DMS153 treated with DMSO at 0.1 percent for 48 hours (cell line): ENCODE measurements around the gene UQCRC1.

Source experiments
- DNase-seq: peaks from one replicate; lab custom pipeline; 2025; ENCODE audit not compliant: unreplicated experiment; lab: John Stamatoyannopoulos, UW

Gene UQCRC1

DNA sequence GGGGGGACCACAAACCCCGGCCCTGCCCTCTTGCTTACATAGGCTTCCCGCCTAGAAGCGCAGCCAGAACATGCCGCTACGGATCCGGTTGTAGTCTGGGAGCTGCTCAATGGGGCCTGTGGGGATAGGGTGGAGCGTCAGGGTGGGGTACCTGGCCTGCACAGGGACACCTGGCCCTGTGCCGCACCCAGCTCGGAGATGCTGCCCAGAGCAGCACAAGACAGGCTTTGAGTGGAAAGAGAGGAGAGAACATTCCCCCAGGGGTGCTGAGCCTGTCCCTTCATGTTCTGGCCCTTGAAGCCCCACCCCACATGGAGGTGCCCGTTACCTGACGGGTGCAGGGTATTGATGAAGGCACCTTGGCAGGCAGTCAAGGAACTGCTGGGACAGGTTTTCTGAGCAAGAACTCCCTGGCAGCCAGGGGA is 10.4 kb downstream of the UQCRC1 start:
- no peak for DNase-seq

- DNase-seq = no peak
Measured at GRCh38 chr3:48598323-48599076, 10.9 kb downstream of the UQCRC1 start.

DNA sequence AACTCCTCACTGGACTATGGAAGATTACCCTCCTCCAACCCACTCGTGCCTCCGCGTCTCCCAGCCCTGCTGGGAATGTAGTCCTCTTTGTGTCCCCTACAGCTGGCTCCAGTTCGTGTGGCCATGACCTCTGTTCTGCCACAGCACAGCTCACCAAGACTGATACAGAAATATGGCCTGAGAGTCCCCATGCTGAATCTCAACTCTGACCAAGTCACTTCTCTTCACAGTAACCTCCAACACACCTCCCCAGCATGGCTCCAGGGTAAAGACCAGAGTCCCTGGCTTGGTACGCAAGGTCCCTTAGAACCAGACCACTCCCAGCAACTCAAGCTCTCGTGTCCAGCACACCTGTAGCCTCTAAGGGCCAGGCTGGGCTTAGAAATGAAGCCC is 12.0 kb downstream of the UQCRC1 start:
- DNase-seq = no peak

DNA sequence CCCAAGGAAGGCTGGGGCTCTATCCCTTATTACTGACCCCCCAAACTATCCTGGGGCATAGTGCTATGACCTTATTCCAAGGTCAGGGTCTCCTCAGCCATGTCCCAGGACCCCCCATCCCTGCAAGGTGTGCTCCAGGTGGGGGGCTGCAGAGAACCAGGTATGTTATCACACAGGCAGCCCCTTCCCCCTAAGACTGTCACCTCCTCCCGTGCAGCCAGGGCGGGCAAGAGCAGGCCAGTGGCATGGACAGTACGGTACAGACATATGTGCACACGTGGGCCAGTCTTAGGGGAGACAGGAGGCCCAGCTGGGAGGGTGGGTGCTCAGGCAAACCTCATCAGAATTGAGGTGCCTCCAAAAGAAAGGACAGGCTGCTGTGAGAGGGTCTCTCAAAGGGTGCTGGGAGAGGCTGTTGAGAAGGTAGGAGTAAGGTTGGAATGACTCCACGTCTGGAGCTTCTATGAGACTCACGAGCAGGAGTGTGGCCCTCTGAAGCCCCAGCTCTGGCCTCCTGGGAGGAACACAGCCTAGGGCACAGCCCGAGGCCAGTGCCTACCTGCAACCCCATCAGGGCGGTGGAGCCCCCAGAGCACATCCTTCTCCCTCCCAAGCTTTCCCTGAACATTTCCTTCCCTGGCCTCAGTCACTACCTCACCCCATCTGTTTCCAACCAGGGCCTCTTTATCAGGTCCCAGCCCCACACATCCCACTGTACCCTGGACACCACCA is 12.6 kb downstream of the UQCRC1 start:
- DNase-seq = no peak

DNA sequence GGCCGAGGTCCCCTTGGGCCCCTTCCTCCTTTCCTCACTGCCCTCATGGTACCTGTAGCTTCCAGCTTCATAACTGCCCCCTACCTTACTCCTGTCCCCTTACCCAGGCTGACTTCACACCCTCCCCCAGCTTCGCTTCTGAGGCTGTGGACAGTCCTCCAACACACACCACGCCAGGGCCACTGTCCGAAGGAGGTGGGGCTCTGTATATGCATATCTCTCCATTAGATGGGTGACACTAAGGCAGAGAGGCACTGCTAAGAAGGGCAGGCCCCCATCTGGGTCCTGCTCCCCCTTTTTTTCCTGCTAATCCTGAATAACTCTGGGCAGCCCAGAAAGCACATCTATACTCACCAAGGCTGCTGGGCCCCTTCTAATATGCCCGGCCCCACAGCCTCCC is 13.3 kb downstream of the UQCRC1 start:
- DNase-seq = no peak

GRCh38 chr3:48595526-48596121 is 13.8 kb downstream of the UQCRC1 start:
- no peak for DNase-seq

DNA sequence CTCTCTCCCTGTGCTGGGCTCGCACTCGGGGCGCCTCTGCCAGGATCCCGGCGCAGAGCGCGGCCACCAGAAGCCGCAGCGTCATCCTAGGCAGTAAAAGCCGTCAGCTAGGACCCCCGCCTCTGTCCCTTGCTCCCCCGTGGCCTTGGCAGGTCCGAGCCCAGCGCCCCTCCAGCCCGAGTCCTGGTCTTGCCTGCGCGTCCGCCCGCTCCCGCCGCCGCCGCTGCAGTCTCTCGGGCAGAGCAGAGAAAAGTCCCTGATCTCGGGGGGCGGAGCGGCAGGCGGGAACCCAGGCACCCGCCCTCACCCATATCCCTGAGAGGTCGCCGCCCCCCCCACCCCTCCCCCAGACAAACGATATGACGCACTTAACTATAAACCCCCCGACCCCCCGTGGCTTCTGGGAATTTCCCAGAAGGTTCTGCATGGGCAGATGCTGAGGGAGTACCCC is 14.3 kb downstream of the UQCRC1 start, which contains the start of gene COL7A1:
COL7A1 (minus strand) TSS at position 255 of the 451 bp plus-strand sequence; CDS start at position 85, 170 bp downstream.
- DNase-seq = no peak

DNA sequence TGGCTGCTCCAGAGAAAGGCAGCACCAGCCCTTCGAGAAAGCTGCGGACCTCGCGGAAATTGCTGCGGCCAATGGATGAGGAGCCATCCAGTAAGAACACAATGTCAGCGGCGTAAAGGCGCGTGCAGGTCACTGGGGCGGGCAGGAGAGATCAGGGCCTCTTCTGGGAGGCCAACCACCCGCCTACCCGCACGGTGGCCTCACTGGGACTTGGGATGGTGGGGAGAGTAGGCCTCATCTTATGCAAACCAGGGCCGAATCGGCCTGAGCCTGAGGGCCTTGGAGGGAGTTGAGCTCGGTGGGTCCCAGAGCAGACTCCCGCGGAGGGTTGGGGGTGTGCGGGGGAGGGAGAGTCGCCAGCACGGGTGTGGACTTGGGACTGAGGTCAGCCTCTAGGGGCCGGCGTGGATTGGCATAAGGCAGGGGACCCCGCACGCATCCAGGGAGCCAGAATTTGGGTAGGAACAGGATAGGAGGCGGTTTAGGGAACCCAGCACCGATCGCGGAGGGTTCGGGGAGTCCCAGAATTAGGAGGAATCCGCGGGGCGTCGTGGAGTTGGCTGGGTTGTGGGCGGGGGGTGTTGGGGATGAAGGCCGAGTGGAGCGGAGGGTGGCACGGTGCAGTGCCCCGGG is 14.9 kb downstream of the UQCRC1 start:
- DNase-seq = no peak

GRCh38 chr3:48593337-48593736 is 16.1 kb downstream of the UQCRC1 start:
- DNase-seq = no peak

DNA sequence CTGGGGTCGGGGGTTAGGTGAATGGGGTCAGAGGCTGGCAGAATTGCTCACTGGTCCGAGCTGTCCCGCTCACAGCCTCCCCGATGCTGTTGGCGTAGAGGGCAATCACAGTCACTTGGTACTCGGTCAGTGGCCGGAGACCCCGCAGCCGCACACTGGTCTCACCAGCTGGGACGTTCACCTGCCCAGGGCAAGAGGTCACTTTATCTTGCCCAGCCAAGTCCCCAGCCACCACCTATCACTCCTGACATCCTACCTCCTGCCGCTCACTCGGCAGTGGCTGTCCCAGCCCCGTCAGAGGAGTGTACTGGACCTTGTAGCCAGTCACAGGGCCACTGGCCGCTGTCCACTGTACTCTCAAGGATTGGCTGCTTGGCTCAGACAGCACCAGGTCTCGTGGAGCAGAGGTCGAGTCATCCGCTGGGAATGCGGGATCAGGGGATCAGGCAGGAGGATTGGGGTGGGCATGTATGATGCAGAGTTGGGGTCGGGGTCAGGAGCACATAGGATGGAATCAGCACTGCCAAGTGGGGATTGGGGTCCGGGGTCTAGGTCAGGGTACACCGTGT is 16.8 kb downstream of the UQCRC1 start:
- DNase-seq = no peak

DNA sequence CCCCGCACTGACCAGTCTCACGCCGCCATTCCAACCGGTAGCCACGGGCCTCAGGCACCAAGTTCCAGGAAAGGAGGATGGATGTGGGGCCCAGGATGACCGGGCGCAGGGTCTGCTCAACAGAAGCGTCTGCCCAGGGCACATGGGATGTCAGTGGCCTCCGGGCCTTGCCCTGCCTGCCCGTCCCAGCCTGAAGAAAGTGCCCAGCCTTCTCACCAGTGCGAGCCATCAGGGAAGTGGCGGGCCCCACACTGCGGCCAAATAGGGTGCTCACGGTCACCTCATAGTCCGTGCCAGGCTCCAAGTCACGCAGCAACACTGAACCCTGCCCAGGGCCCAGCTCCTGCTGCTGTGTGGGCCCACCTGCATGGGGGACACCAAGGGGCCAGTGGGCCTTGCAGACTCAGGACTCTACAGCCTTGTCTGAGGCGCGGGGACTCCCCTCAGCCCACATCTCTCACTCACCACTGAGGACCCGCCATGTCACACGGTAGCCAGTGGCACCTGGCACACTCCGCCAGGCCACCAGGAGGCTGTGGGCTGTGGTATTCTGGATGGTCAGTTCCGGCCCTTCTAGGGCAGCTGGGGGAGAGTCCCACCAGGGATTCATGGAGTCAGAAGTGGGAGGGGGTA is 17.4 kb downstream of the UQCRC1 start:
- DNase-seq = no peak

DNA sequence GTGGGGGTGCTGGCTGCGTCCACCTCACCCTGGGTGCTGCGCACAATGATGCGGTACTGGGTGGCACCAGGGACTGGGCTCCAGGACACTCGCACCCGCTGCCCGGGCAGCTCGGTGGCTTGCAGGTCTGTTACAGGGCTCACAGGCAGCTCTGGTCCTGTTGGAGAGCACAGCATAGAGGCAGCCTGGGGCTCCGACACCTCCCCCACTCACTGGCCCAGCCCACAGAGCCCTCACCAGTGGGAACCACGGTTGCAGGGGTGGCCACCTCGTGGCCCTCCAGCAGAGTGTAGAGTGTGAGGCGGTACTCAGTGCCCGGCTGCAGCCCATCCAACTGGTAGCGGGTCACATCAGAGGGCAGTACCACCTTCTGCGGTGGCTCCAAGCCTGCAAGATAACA is 18.0 kb downstream of the UQCRC1 start:
- no peak for DNase-seq

- no peak for DNase-seq
Measured at GRCh38 chr3:48588230-48588629, 21.2 kb downstream of the UQCRC1 start.

DNA sequence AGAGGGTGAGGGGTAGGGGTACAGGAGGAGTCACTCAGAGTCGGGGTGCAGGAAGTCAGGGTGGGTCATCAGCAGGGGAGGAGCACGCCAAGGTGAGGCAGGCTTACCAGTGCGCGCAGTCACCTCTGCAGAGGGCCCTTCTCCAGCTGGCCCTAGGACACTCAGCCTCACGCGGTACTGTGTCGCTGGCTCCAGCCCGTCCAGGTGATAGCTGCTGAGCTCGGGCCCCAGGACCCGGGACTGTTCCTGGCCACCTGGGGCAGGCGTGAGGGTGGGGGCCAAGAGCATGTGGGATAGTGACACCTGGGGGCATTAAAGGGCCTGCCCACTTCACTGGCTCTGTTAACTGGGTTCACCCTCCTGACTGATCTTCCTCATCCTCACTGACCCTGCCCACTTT is 21.8 kb downstream of the UQCRC1 start:
- no peak for DNase-seq

DNA sequence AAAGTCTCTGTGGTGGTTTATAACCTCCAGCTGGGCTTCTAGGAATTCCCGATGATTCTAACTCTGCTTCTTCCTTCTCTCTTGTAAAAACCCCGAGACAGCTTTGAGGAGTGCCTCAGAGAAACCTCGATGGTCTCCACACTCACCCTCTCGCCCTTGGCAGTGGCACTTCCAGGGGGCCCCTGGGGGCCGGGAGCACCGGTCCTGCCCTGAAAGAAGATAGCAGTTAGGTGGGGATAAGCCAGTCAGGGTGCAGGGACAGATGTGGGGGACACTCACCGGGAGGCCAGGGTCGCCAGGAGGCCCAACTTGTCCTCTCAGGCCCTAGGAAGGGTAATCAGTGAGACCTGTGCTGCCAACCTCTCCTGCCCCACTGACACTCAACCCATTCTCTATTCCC is 24.0 kb downstream of the UQCRC1 start:
- DNase-seq = no peak

DNA sequence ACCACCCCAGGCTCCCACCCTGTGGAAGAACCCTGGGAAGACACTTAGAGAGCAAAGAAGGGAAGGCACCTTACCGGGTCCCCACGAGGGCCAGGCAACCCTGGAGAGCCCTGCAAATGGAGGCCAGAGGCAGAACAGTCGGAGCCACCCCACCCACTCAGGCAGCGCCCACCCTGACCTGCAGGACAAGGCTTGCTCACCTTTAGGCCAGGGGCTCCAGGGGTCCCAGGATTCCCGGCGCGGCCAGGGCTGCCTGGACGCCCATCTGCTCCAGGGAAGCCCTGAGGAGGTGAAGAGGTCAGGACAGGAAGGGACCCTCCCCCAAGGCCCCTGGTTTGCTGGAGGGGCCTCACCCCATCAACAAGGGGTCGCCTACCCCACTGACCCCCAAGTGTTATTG is 24.6 kb downstream of the UQCRC1 start:
- DNase-seq = no peak

- DNase-seq = no peak
Measured at GRCh38 chr3:48581621-48582481, 27.6 kb downstream of the UQCRC1 start.

GRCh38 chr3:48576647-48577046 is 32.8 kb downstream of the UQCRC1 start:
- no peak for DNase-seq

- no peak for DNase-seq
Measured at GRCh38 chr3:48575366-48575765, 34.1 kb downstream of the UQCRC1 start.
